ENCODE measurements around the gene LDHAL6A. TPM values are rescaled to one million over a fixed set of nuclear protein-coding genes. Genes with fewer than 3 reads are reported as not detected.
"Not testable (repeated sequence)": the region's sequence is repeated elsewhere in the genome, so short reads cannot be mapped to it uniquely, and the experiment has no call there.

Gene LDHAL6A
- not detected for total RNA-seq
- polyA plus RNA-seq = under 1 TPM in 1 of 2 donors, not detected in 1; 0.02 TPM

- no peak for ATAC-seq
- no peaks in the 10 kb centered on the region for H3K36me3 ChIP-seq
- no peak within 1 kb of the TSS for H3K27ac ChIP-seq
- no peak within 1 kb of the TSS for H3K4me3 ChIP-seq
- intact Hi-C loops (cut with DNase I) = no loop called here
- H3K27me3 ChIP-seq = no peaks in the 10 kb centered on the region
- 54 to 56% methylated on average over 46 to 47 of the region's 47 CpGs for WGBS, 2 donors
- DNase-seq = peak in 1 of 6 donors; percentile 43
- H3K4me1 ChIP-seq = no peaks in the 10 kb centered on the region
- TF ChIP-seq, protein P1, sequence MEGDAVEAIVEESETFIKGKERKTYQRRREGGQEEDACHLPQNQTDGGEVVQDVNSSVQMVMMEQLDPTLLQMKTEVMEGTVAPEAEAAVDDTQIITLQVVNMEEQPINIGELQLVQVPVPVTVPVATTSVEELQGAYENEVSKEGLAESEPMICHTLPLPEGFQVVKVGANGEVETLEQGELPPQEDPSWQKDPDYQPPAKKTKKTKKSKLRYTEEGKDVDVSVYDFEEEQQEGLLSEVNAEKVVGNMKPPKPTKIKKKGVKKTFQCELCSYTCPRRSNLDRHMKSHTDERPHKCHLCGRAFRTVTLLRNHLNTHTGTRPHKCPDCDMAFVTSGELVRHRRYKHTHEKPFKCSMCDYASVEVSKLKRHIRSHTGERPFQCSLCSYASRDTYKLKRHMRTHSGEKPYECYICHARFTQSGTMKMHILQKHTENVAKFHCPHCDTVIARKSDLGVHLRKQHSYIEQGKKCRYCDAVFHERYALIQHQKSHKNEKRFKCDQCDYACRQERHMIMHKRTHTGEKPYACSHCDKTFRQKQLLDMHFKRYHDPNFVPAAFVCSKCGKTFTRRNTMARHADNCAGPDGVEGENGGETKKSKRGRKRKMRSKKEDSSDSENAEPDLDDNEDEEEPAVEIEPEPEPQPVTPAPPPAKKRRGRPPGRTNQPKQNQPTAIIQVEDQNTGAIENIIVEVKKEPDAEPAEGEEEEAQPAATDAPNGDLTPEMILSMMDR (IDR thresholded peaks at IDR 0.05) = no peak
- no peak for FAIRE-seq
- no peaks in the 10 kb centered on the region for H3K9me3 ChIP-seq
These were observed at the start of gene LDHAL6A for GRCh38 chr11:18455686-18456372. LDHAL6A (plus strand) TSS chr11:18455856; CDS start chr11:18456681, 825 bp downstream.

GRCh38 chr11:18407400-18407799 lies 48.3 kb upstream of the LDHAL6A start:
- intact Hi-C loops (cut with DNase I); H3K9me3 ChIP-seq; H3K27me3 ChIP-seq; H3K4me1 ChIP-seq; H3K4me3 ChIP-seq: not testable (repeated sequence)
- peak; percentile 13 for FAIRE-seq
- peak overlapping the region in 1 of 4 donors; percentile 50 for H3K27ac ChIP-seq
- 8 to 18% methylated on average over 3 of the region's 3 CpGs for WGBS, 2 donors
- ATAC-seq = peak; percentile 43 to 90 (median 80)
- H3K36me3 ChIP-seq = peaks cover 4 to 38% (median 23%) of the 10 kb centered on the region in 3 donors
- DNase-seq = peak in 4 of 6 donors; percentile 48 to 74 (median 63)

DNA sequence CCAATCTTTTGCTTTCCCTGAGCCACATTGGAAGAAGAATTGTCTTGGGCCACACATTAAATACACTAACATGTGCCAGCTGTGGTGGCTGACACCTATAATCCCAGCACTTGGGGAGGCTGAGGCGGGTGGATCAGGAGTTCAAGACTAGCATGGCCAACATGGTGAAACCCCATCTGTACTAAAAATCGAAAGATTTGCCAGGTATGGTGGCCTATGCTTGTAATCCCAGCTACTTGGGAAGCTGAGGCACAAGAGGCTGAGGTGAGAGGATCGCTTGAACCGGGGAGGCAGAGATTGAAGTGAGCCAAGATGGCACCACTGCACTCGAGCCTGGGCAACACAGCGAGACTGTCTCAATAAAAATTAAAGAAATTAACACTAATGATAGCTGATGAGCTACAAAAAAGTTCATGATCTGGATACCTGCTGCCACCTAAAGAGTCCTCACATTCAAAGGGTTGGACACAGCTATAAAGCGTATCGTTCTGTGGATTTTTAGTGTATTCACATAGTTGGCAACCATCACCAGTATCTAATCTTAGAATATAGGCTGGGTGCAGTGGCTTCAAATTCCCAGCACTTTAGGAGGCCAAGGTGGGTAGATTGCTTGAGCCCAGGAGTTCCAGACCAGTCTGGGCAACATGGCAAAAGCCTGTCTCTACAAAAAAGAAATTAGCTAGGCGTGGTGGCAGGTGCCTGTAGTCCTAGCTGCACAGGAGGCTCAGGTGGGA lies 46.9 kb upstream of the LDHAL6A start:
- TF ChIP-seq, protein P1 (IDR thresholded peaks at IDR 0.05) = no peak
- intact Hi-C loops (cut with DNase I) = no loop called here
- DNase-seq (no peak), ATAC-seq (no peak), FAIRE-seq (no peak)
- no peak overlapping the region for H3K4me3 ChIP-seq
- H3K36me3 ChIP-seq = peaks cover 4 to 26% (median 10%) of the 10 kb centered on the region in 3 donors
- H3K9me3 ChIP-seq = no peaks in the 10 kb centered on the region
- no peaks in the 10 kb centered on the region for H3K4me1 ChIP-seq
- H3K27me3 ChIP-seq = no peaks in the 10 kb centered on the region
- H3K27ac ChIP-seq = no peak overlapping the region
- 91 to 96% methylated on average over 9 of the region's 9 CpGs for WGBS, 2 donors

GRCh38 chr11:18416459-18416858 lies 39.2 kb upstream of the LDHAL6A start:
- TF ChIP-seq, protein P1 (IDR thresholded peaks at IDR 0.05) = no peak
- WGBS, 2 donors = 54 to 65% methylated on average over 3 of the region's 3 CpGs
- Histone ChIP-seq H3K27ac (no peak overlapping the region), H3K36me3 (no peaks in the 10 kb centered on the region), H3K4me1 (no peaks in the 10 kb centered on the region), H3K27me3 (no peaks in the 10 kb centered on the region), H3K9me3 (no peaks in the 10 kb centered on the region), H3K4me3 (no peak overlapping the region)
- FAIRE-seq (no peak), DNase-seq (no peak), ATAC-seq (no peak)
- intact Hi-C loops (cut with DNase I) = no loop called here

DNA sequence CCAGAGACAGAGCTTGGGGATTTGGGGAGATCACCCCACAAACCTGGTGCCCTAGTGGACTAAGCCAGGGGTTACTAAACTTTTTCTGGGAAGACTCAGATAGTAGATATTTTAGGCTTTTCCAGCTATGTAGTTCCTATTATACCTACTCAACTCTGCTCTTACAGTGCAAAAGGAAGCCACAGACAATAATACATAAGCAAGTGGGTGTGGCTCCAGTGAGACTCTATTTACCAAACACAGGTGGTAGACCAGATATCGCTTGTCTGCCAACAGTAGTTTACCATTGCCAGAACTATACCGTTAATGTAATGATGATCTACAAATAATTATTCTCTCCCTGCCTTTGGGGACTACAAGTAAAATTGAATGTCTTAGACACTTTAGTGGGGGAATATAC lies 36.6 kb upstream of the LDHAL6A start:
- TF ChIP-seq, protein P1 (IDR thresholded peaks at IDR 0.05) = no peak
- H3K36me3 ChIP-seq = no peaks in the 10 kb centered on the region
- no peaks in the 10 kb centered on the region for H3K27me3 ChIP-seq
- 62 to 65% methylated on average over 2 of the region's 2 CpGs for WGBS, 2 donors
- H3K9me3 ChIP-seq = no peaks in the 10 kb centered on the region
- no peak overlapping the region for H3K4me3 ChIP-seq
- no peak overlapping the region for H3K27ac ChIP-seq
- FAIRE-seq (no peak), DNase-seq (no peak), ATAC-seq (no peak)
- intact Hi-C loops (cut with DNase I) = no loop called here
- H3K4me1 ChIP-seq = no peaks in the 10 kb centered on the region
